H9 (cell line): Measurements from ENCODE around the gene AMER3. TPM values are rescaled to one million over a fixed set of nuclear protein-coding genes. Genes with fewer than 3 reads are reported as not detected.

ENCODE experiments used
- DNase-seq: peaks from one replicate; pipeline ENCODE4 v3.0.0-alpha.2; 2017
- H2AFZ ChIP-seq: one replicate; pipeline ENCODE4 v1.6.1; 2013; ENCODE audit warnings: mild to moderate bottlenecking, low read length, control low read depth, moderate library complexity
- H2AK5ac ChIP-seq: 2 replicates; pipeline ENCODE4 v1.6.1; 2013; ENCODE audit warnings: low read length, control low read depth, mixed read lengths; ENCODE audit not compliant: insufficient read length
- H2BK120ac ChIP-seq: one replicate; pipeline ENCODE4 v1.6.1; 2013; ENCODE audit warnings: low read depth, mild to moderate bottlenecking, low read length, control low read depth, inconsistent platforms; ENCODE audit not compliant: poor library complexity, severe bottlenecking
- H2BK12ac ChIP-seq: 2 replicates; pipeline ENCODE4 v1.6.1; 2013; ENCODE audit warnings: low read length, control low read depth, mixed read lengths, low read depth; ENCODE audit not compliant: insufficient read length
- H2BK15ac ChIP-seq: 2 replicates; pipeline ENCODE4 v1.6.1; 2013; ENCODE audit warnings: low read depth, low read length, control low read depth
- H2BK20ac ChIP-seq: one replicate; pipeline ENCODE4 v1.6.1; 2013; ENCODE audit warnings: low read depth, mild to moderate bottlenecking, low read length, control low read depth, inconsistent platforms; ENCODE audit not compliant: poor library complexity, severe bottlenecking
- H2BK5ac ChIP-seq: 2 replicates; pipeline ENCODE4 v1.6.1; 2013; ENCODE audit warnings: low read length, control low read depth, mixed read lengths; ENCODE audit not compliant: insufficient read length
- H3K14ac ChIP-seq: 2 replicates; pipeline ENCODE4 v1.6.1; 2013; ENCODE audit warnings: low read length, control low read depth; ENCODE audit not compliant: insufficient read depth
- H3K18ac ChIP-seq: 2 replicates; pipeline ENCODE4 v1.6.1; 2013; ENCODE audit warnings: low read depth, mild to moderate bottlenecking, mixed read lengths, low read length, control low read depth; ENCODE audit not compliant: insufficient read length
- H3K23ac ChIP-seq: 2 replicates; pipeline ENCODE4 v1.6.1; 2013; ENCODE audit warnings: low read length, control low read depth, mixed read lengths, low read depth; ENCODE audit not compliant: insufficient read length
- H3K23me2 ChIP-seq: 2 replicates; pipeline ENCODE4 v1.6.1; 2013; ENCODE audit warnings: low read depth, mild to moderate bottlenecking, mixed read lengths, low read length, control low read depth; ENCODE audit not compliant: insufficient read length, poor library complexity, severe bottlenecking
- H3K27ac ChIP-seq: 2 replicates; pipeline ENCODE4 v1.5.1; 2013; ENCODE audit warnings: low read length, control low read depth, mixed read lengths, low read depth; ENCODE audit not compliant: insufficient read length
- H3K27me3 ChIP-seq: 2 replicates; pipeline ENCODE4 v1.6.1; 2013; ENCODE audit warnings: low read length, control low read depth, inconsistent platforms; ENCODE audit not compliant: insufficient read depth
- H3K4ac ChIP-seq: 2 replicates; pipeline ENCODE4 v1.6.1; 2013; ENCODE audit warnings: low read depth, mild to moderate bottlenecking, control low read depth, inconsistent platforms, low read length, moderate library complexity
- H3K4me1 ChIP-seq: 2 replicates; pipeline ENCODE4 v1.6.1; 2013; ENCODE audit warnings: low read length, control low read depth, inconsistent platforms; ENCODE audit not compliant: insufficient read depth
- H3K4me2 ChIP-seq: 2 replicates; pipeline ENCODE4 v1.6.1; 2013; ENCODE audit warnings: low read length, control low read depth, mixed read lengths; ENCODE audit not compliant: insufficient read length, insufficient read depth
- H3K56ac ChIP-seq: 2 replicates; pipeline ENCODE4 v1.6.1; 2013; ENCODE audit warnings: low read depth, mild to moderate bottlenecking, mixed read lengths, low read length, control low read depth; ENCODE audit not compliant: insufficient read length
- H3K79me1 ChIP-seq: 2 replicates; pipeline ENCODE4 v1.6.1; 2013; ENCODE audit warnings: low read depth, mild to moderate bottlenecking, moderate library complexity, low read length, control low read depth, inconsistent platforms; ENCODE audit not compliant: insufficient read depth, poor library complexity, severe bottlenecking
- H3K79me2 ChIP-seq: 2 replicates; pipeline ENCODE4 v1.6.1; 2013; ENCODE audit warnings: low read length, control low read depth, inconsistent platforms; ENCODE audit not compliant: insufficient read depth
- H3K9ac ChIP-seq: 2 replicates; pipeline ENCODE4 v1.6.1; 2013; ENCODE audit warnings: low read length, control low read depth, mixed read lengths; ENCODE audit not compliant: insufficient read length; ENCODE audit errors: extremely low read depth
- H3K9me3 ChIP-seq: one replicate; pipeline ENCODE4 v1.6.1; 2013; ENCODE audit warnings: low read depth, low read length, inconsistent platforms; ENCODE audit not compliant: control insufficient read depth
- H3T11ph ChIP-seq: one replicate; pipeline ENCODE4 v1.6.1; 2013; ENCODE audit warnings: mild to moderate bottlenecking, low read length, control low read depth, inconsistent platforms
- H4K20me1 ChIP-seq: one replicate; pipeline ENCODE4 v1.6.1; 2013; ENCODE audit not compliant: control insufficient read depth, insufficient read length, insufficient read depth
- H4K5ac ChIP-seq: 2 replicates; pipeline ENCODE4 v1.6.1; 2013; ENCODE audit warnings: low read depth, mild to moderate bottlenecking, mixed read lengths, low read length, control low read depth; ENCODE audit not compliant: insufficient read length
- H4K8ac ChIP-seq: replicated peaks from 2 replicates; pipeline ENCODE4 v1.6.1; 2013; ENCODE audit warnings: low read length, control low read depth, mixed read lengths, low read depth; ENCODE audit not compliant: insufficient read length
- H4K91ac ChIP-seq: 2 replicates; pipeline ENCODE4 v1.6.1; 2013; ENCODE audit warnings: low read depth, mild to moderate bottlenecking, moderate library complexity, mixed read lengths, low read length, control low read depth; ENCODE audit not compliant: insufficient read length
- H3K27ac Mint-ChIP-seq, 3 experiments: 2 replicates in 2 of 3; 3 replicates in 1 of 3; pipeline ENCODE4 v1.8.0; 2020 to 2021; ENCODE audit warnings: mixed read lengths in 3 of 3, mild to moderate bottlenecking in 1 of 3, moderate library complexity in 1 of 3
- H3K27me3 Mint-ChIP-seq: 2 replicates; pipeline ENCODE4 v1.8.0; 2021; ENCODE audit warnings: low read depth, mild to moderate bottlenecking, moderate library complexity, mixed read lengths
- H3K36me3 Mint-ChIP-seq, 3 experiments: 2 replicates in 2 of 3; 3 replicates in 1 of 3; pipeline ENCODE4 v1.8.0; 2020 to 2021; ENCODE audit warnings: low read depth in 3 of 3, mixed read lengths in 3 of 3; ENCODE audit not compliant: insufficient read depth in 1 of 3
- H3K4me1 Mint-ChIP-seq, 2 experiments: 2 replicates each; pipeline ENCODE4 v1.8.0; 2020; ENCODE audit warnings: mixed read lengths in 2 of 2
- H3K4me3 Mint-ChIP-seq, 2 experiments: 2 replicates in 1 of 2; 3 replicates in 1 of 2; pipeline ENCODE4 v1.8.0; 2020 to 2021; ENCODE audit warnings: mild to moderate bottlenecking in 2 of 2, mixed read lengths in 2 of 2, moderate library complexity in 1 of 2
- H3K9me3 Mint-ChIP-seq, 2 experiments: 2 replicates in 1 of 2; 3 replicates in 1 of 2; pipeline ENCODE4 v1.8.0; 2020; ENCODE audit warnings: mild to moderate bottlenecking in 2 of 2, mixed read lengths in 2 of 2, moderate library complexity in 1 of 2
- CTCF ChIP-seq: fragments of 200-600 bp; sonication (generic); conservative IDR thresholded peaks from 3 replicates; pipeline ENCODE4 v1.8.0; 2021; ENCODE audit warnings: antibody characterized with exemption, mild to moderate bottlenecking
- WGBS: extraction: QIAGEN DNeasy Blood & Tissue Kit; methylation state at CpG from one replicate; pipeline ENCODE4 v1.1.7; 2013; ENCODE audit warnings: missing lambda C conversion rate, low lambda C conversion rate, mixed read lengths; ENCODE audit not compliant: insufficient read length; ENCODE audit errors: extremely low coverage; 5-methylcytosine and 5-hydroxymethylcytosine counted together
- total RNA-seq: library from RNA; stranded (reverse); gene quantifications from 2 replicates; pipeline ENCODE4 v1.2.1, GENCODE V29; 2021

The AMER3 gene
- total RNA-seq, 1 experiment from 2014 or later: 0.59 TPM

DNA sequence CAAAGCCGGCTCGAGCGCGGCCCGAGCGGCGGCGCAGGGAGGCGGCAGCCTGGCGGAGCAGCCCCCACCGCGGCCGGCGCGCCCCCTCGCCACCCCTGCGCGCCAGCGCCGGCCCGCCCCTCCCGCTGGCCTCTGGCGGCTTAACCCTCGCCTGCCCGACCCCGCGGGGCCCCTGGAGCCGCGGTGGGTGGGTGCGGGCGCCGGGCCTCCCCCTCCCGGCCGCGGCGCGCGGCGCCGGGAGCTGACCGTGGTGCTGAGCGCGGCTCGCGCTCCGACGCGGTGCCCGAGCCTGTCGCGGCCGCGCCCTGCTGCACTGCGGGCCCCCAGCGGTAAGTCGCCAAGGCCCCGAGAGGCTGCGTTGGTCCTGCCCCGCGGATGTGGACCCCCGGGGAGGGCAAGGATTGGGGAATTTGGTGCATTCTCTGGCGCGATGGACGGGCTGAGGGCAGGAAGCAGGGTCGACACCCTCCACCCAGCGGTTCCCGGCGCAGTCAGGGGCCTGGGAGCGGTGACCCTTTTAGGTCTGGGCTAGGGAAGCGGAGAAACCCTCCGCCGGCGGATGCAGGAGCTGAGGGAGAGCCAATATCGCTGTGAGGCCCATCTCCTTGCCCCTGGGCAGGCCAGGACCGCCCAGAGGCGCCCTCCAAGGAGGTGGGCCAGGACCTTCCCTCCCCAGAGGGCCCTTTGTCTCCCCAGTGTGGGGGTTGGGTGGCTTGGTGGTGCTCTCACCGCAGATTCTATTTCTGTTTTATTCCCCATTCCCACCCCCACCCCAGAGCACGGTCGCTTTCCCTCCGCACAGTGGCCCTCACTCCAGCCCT lies 923 bp downstream of the AMER3 start:
- Histone ChIP-seq H3K27ac (no peak overlapping the region), H3T11ph (no peak overlapping the region), H3K23ac (no peak overlapping the region), H4K20me1 (no peaks in the 10 kb centered on the region), H2BK12ac (no peak overlapping the region), H2AFZ (no peak overlapping the region), H4K5ac (no peak overlapping the region), H3K27me3 (peaks cover 3% of the 10 kb centered on the region; the same call in 1 of the 2 replicates), H3K9me3 (no peaks in the 10 kb centered on the region), H3K79me2 (no peaks in the 10 kb centered on the region), H3K18ac (no peak overlapping the region), H2AK5ac (no peak overlapping the region), H3K56ac (no peak overlapping the region), H3K4ac (no peak overlapping the region), H3K79me1 (no peaks in the 10 kb centered on the region), H3K9ac (no peak overlapping the region), H2BK20ac (no peak overlapping the region), H3K23me2 (peaks cover 12% of the 10 kb centered on the region), H2BK5ac (no peak overlapping the region), H2BK120ac (no peak overlapping the region), H4K8ac (no peak overlapping the region), H3K4me1 (no peaks in the 10 kb centered on the region), H3K4me2 (peak overlapping the region; percentile 68), H4K91ac (no peak overlapping the region), H2BK15ac (no peak overlapping the region), H3K14ac (no peak overlapping the region)
- Mint-ChIP-seq H3K4me3 (peak overlapping the region; percentile 79 to 90), H3K36me3 (no peaks in the 10 kb centered on the region; a peak in 1 of 7 replicates), H3K9me3 (no peaks in the 10 kb centered on the region; a peak in 1 of 5 replicates), H3K27ac (no peak overlapping the region), H3K4me1 (peaks cover 19 to 20% of the 10 kb centered on the region in 2 experiments), H3K27me3 (peaks cover 65% of the 10 kb centered on the region)
- TF ChIP-seq CTCF: no peak
- no CpG with 5 or more reads among the region's 80 CpGs for WGBS
- peak; percentile 69 for DNase-seq
